Measurements from ENCODE around the gene PHYHD1.

PHYHD1 gene

DNA sequence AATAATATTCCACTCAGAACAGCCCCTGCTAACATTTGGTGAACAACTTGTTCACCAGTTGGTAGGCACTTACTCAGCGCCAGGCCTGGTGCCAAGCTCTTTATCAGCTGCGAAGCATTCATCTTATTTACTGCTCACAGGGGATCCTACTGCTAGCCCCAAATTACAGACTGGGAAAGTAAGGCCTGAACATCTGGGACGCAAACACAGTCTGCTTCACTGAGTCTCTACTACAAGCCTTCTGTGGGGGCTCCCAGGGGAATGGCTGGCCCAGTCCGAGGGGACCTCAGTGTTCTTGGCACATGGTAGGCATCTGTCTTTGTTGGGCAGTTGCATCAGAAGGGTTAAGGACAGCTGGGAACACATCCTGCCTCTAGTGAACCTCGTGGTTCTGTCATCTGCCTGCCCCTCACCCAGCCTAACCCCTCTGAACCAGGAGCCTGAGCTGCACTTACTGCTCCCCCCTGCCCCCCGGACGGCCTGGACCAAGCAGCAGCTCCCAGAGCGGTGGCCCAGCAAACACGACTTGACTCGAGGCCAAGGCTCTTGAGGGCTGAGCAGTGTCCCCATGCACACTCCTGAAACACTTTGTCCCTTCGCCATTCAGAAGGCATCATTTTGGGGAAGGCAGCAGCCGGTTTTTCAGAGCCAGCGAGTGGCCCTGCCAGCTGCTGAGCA is at the start of gene PHYHD1:
TSS of gene PHYHD1 (plus strand) at position 602 of the 678 bp plus-strand sequence. CDS start 1,342 bp downstream, outside the sequence.
- DNase-seq: no peak

DNA sequence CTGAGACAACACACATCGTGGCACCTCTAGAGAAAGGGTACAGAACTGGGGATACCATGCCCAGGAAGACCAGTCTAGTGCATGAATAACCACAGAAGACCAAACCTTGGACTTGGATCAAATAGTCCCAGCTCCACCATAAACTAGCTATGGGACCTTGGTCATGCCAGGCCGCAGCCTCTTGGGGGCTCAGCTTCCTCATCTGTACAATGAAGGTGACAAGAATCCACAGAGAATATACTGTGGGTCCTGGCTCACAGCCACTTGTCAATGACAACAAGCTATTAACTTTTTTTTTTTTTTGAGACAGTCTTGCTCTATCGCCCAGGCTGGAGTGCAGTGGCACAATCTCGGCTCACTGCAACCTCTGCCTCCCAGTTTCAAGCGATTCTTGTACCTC is 42.9 kb upstream of the PHYHD1 start:
- DNase-seq: no peak

DNA sequence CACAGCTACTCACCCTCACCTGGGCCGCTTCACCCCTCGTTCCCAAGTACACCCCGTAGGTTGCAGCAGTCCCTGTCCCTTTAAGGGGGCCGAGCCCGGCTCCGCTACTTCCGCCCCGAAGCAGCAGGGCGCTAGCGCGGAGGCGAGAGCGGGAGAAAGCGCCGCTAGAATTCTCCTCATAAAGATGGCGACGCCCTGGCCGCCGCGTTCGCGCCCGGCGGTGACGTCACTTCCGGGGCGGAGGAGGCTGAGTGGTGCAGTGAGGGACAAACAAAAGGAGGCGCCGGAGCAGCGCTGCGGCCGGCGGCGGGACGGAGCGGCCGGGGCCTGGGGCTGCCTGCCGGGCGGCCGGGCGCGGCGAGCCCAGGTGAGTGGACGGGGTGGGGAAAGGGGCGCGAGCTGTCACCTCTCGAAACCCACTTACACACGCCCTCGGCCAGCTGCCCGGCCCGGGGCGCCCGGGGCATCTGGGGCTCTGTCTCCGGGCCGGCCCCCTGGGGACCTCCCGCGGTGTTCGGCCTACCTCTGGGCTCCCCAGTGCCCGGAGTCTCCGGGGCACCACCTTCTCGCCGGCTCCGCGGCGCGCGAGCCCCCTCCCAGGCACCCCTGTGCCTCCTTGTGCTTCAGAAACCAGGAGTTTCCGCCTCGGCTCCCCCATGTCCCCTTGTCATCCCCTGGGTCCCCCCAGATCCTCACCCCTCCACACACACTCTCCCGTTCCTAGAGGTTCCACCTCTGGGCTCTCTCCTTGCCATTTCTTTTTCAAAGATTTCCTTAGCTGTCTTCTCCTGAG is 38.7 kb upstream of the PHYHD1 start, which contains the start of the genes KYAT1 and LRRC8A:
TSS of gene KYAT1 (minus strand) at position 67 of the 793 bp plus-strand sequence. CDS start 36,545 bp downstream, outside the sequence.
TSS of gene LRRC8A (plus strand) at position 250 of the 793 bp plus-strand sequence. CDS start 25,032 bp downstream, outside the sequence.
- peak; percentile 99 for DNase-seq

GRCh38 chr9:128882677-128883603 is 37.8 kb upstream of the PHYHD1 start:
- DNase-seq: peak; percentile 71

DNA sequence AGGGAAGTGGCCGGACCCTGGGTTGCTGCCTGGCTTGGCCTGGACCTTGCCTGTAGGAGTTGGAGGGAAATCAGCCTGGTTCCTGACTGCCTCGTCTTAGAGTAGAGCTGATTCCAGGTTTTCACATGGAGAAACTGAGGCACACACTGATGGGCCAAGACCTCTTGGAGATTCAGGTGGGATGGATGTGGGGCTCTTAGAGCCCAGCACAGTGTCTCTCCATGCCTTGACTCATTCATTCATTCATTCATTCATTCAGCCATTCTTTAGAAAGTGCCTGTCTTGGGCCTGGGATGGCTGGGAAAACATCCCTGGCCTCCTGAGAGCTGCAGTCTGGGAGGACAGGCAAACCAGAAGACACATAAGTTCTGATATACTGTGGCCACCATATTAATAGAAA is 36.6 kb upstream of the PHYHD1 start:
- no peak for DNase-seq

DNA sequence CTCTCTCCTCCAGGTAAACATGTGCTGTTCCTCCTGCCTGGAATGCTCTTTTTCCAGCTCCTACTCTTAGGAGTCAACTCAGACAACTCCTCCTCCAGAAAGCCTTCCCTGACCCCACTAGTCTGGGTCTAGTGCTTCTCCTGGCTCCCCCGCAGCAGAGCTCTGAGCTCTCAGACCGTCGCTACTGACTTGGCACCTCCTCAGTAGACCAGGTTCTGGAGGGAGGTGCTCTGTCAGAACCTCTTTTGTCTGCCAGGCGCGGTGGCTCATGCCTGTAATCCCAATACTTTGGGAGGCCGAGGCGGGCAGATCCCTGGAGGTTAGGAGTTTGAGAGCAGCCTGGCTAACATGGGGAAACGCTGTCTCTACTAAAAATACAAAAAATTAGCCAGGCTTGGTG is 35.4 kb upstream of the PHYHD1 start:
- no peak for DNase-seq

DNA sequence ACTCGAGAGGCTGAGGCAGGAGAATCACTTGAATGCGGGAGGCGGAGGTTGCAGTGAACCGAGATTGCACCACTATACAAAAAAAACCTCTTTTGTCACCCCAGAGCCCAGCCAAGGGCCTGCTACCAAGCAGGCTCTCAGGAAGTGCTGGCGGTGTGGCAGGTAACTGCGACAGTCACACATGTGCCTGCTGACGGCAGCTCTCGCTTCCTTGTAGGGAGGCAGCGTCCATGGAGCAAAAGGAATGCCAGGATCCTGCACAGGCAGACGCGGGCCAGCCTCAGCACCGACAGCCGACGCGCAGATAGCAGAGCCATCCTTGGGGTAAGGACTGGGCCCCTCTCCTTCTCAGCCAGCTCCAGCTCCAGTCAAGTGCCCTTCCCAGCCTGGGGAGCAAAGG is 35.0 kb upstream of the PHYHD1 start:
- no peak for DNase-seq

GRCh38 chr9:128886211-128886891 is 34.4 kb upstream of the PHYHD1 start:
- no peak for DNase-seq

- DNase-seq: no peak
Observed at GRCh38 chr9:128887049-128887448, 33.7 kb upstream of the PHYHD1 start.

DNA sequence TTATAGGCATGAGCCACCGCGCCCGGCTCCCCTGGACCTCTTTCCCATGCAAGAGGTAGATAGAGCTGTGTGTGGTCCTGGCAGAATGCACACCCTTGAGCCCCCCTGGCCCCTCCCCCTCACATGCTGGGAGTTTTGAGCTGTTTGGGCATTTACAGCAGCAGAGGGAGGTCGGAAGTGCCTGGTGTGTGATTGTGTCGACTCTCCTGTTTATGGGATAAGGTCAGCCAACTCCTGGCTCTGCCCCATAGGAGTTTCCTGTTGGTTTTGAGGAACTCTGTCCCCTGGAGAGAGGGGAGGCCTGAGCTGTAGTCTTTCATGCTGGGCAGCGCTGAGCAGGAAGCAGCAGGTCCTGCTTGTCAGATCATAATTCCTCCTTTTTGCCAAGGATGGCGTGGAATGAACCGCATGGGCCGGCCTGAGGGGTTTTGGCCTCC is 32.9 kb upstream of the PHYHD1 start:
- DNase-seq: no peak

- no peak for DNase-seq
Observed at GRCh38 chr9:128891321-128892220, 29.2 kb upstream of the PHYHD1 start.

DNA sequence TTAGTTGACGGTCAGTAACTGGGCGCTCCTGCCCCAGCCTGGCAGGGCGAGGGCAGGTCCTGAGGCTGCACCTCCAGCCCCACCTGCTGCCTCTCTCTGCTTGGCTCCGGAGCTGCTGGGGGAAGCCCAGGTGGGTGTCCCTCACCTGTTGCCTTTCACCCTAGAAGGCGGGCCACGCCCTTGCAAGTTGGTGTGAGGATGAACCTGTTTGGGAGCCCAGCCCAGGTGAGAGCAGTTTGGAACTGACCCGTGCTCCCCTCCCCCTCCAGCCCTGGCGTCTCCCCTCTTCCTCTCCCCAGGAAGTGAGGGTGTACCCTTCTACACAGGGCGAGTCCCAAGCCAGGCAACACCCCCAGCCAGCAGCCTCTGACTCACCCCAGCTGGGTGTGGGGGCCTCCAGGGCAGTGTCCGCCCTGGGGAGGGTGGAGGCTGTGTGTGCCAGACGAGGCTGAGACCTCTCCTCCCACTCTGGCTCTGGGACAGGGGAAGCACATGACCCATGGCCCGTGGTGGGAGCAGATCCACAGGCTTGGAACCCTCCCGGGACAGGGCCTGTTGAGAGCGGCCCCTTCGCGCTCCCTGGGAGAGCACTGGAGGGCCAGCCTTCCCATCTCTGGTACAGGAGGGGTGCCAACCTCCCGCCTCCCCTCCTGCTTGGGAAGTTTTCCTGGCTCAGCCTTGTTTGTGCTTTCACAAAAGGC is 28.4 kb upstream of the PHYHD1 start:
- no peak for DNase-seq

- DNase-seq: no peak
Observed at GRCh38 chr9:128893354-128893753, 27.4 kb upstream of the PHYHD1 start.

- no peak for DNase-seq
Observed at GRCh38 chr9:128894764-128895163, 26.0 kb upstream of the PHYHD1 start.

GRCh38 chr9:128895556-128895955 is 25.2 kb upstream of the PHYHD1 start:
- DNase-seq: no peak

DNA sequence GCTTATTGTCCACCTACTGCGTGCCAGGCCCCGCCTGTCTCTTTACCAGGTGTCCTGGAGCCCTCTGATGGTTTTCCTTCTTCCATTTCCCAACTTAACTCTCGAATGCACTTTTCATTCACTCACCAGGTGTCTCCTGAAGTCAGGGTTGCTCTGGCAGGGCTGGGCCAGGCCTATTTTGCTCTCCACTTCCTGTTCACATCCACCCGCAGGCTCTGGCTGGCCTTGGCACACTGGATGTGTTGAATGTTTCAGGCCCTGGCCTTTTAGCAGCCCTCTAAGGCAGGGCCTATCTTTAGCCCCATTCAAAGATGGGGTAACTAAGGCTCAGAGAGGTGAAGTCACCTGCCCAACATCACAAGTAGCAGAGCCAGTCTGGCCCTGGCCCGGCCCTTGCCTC is 22.4 kb upstream of the PHYHD1 start:
- no peak for DNase-seq

DNA sequence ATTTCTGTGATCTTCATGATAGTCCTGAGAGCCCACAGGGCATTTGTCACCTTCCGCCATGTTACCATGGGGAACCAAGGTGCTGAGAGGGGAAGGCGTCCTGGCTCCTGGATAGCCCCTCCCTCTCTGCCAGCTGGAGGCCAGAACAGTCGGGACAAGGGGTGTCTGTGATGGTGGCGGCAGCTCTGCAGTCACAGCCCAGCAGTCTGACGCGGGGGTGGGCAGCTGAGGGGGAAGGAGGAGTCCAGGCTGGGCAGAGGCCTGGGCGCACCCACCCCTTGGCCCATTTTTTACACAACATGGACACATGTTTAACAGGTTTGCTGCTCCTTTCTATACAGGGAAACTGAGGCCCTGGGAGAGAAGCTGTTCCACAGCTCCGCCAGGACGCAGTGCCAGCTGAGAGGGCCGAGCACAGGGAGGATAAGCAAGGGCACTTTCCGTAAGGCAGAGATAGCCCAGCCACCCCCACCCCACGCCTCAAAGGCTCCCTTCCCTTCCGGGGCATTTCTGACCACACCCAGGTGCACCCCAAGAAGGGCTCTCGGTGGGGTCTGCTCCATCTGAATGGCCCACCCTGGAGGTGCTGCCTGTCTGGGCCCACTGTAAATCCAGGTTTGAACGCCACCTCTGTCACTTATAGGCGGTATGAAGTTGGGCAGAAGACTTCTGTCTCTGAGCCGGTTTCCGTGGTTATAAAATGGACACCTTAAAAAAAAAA is 21.8 kb upstream of the PHYHD1 start:
- no peak for DNase-seq

DNA sequence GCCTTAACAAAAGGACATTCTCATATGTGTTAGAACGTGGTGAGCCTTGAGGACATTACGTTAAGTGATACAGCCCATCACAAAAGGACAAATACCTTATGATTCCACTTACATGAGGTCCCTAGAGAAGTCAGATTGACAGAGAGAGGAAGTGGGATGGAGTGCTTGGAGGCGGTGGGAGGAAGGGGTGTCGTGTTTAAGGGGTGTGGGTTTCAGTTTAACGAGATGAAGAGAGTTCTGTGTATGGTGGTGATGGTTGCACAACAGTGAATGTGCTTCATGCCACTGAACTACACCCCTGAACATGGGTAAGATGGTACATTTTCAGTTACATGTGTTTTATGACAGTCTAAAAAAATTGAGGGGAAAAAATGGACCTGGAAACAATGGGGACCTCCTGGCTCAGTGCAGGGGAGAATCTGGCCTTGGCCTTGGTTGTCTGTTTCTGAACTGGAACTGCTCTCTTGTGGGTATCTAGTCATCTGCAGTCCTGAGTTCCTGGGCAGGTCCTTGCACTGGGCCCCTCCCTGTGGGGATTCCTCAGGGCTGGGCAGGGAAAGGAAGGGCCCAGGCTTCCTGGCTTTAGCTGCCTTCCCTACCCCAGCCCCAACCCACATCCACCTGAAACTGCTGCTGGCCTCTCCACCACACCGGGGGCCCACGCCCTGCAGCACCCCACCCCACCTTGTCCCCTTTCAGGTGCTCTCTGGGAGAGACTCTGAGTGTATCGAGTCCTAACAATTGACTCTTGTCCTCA is 21.0 kb upstream of the PHYHD1 start:
- DNase-seq: peak; percentile 32

GRCh38 chr9:128901379-128901778 is 19.4 kb upstream of the PHYHD1 start:
- no peak for DNase-seq
